Stimulated activated CD4-positive, alpha-beta T cell treated with anti-CD3 and anti-CD28 coated beads, Interleukin-15, amount 100 ng/mL, for 48 hours (primary cell): ENCODE results near the gene MCTS1.
A peak's percentile ranks its signal among the peaks of the same experiment; 100 is the strongest.
"Not testable (repeated sequence)": the region's sequence is repeated elsewhere in the genome, so short reads cannot be mapped to it uniquely, and the experiment has no call there.

ENCODE experiments used
- DNase-seq, 2 donors: peaks; one replicate each; pipeline ENCODE4 v3.0.0-alpha.2; 2020; ENCODE audit warnings: low read depth in 2 of 2

The MCTS1 gene

GRCh38 chrX:120603707-120604360, at the start of gene MCTS1:
Gene MCTS1 (plus strand): TSS chrX:120604101. CDS start chrX:120604237, 136 bp downstream.
- peak; percentile 58 to 73 for DNase-seq

- DNase-seq, result no peak
Measured at GRCh38 chrX:120556251-120556650, 47.6 kb upstream of the MCTS1 start.

- DNase-seq, result no peak
Measured at GRCh38 chrX:120559804-120560203, 44.1 kb upstream of the MCTS1 start.

GRCh38 chrX:120560405-120560841, 43.5 kb upstream of the MCTS1 start:
- peak; percentile 6 to 17 for DNase-seq

- DNase-seq, result peak; percentile 85 to 86
Measured at GRCh38 chrX:120560842-120561633, 42.9 kb upstream of the MCTS1 start, which contains the start of gene CUL4B. Gene CUL4B (minus strand): TSS chrX:120560962. CDS start chrX:120560638, 324 bp downstream.

GRCh38 chrX:120561634-120562568, 42.0 kb upstream of the MCTS1 start:
- no peak for DNase-seq

- DNase-seq, result no peak
Measured at GRCh38 chrX:120562569-120562926, 41.4 kb upstream of the MCTS1 start.

- DNase-seq, result no peak
Measured at GRCh38 chrX:120564925-120565324, 39.0 kb upstream of the MCTS1 start.

- DNase-seq, result no peak
Measured at GRCh38 chrX:120566817-120567216, 37.1 kb upstream of the MCTS1 start.

GRCh38 chrX:120568035-120568434, 35.9 kb upstream of the MCTS1 start:
- no peak for DNase-seq

- DNase-seq, result no peak
Measured at GRCh38 chrX:120568609-120569008, 35.3 kb upstream of the MCTS1 start.

GRCh38 chrX:120570011-120570600, 33.8 kb upstream of the MCTS1 start:
- DNase-seq, result no peak

GRCh38 chrX:120573806-120574205, 30.1 kb upstream of the MCTS1 start:
- DNase-seq, result not testable (repeated sequence)

GRCh38 chrX:120575379-120576114, 28.4 kb upstream of the MCTS1 start:
- no peak for DNase-seq

- DNase-seq, result no peak
Measured at GRCh38 chrX:120585702-120586101, 18.2 kb upstream of the MCTS1 start.

- DNase-seq, result no peak
Measured at GRCh38 chrX:120604361-120604782, 471 bp downstream of the MCTS1 start.

GRCh38 chrX:120612086-120612485, 8.2 kb downstream of the MCTS1 start:
- DNase-seq, result no peak

- DNase-seq, result no peak
Measured at GRCh38 chrX:120614816-120615215, 10.9 kb downstream of the MCTS1 start.

- DNase-seq, result no peak
Measured at GRCh38 chrX:120617996-120618630, 14.2 kb downstream of the MCTS1 start.

- no peak for DNase-seq
Measured at GRCh38 chrX:120625371-120625770, 21.5 kb downstream of the MCTS1 start.
